DOHH2 (cell line): ENCODE results near the gene SMAD3.

Experiments
- EZH2phosphoT487 ChIP-seq: fragments of 200-600 bp; sonication (generic); IDR thresholded peaks from 2 replicates; pipeline ENCODE4 v1.6.1; 2017; ENCODE audit warnings: borderline replicate concordance, mild to moderate bottlenecking, antibody characterized with exemption, low read length, moderate library complexity, mixed read lengths
- TF ChIP-seq, protein P1 (sequence below): fragments of 200-600 bp; sonication (generic); IDR thresholded peaks from one replicate; pipeline ENCODE4 v1.5.1; 2014; ENCODE audit warnings: antibody characterized with exemption, mild to moderate bottlenecking, low read depth, low read length; ENCODE audit not compliant: poor library complexity, severe bottlenecking

GRCh38 chr15:67210555-67211168 is 145.3 kb downstream of the SMAD3 start:
- TF ChIP-seq, protein P1, sequence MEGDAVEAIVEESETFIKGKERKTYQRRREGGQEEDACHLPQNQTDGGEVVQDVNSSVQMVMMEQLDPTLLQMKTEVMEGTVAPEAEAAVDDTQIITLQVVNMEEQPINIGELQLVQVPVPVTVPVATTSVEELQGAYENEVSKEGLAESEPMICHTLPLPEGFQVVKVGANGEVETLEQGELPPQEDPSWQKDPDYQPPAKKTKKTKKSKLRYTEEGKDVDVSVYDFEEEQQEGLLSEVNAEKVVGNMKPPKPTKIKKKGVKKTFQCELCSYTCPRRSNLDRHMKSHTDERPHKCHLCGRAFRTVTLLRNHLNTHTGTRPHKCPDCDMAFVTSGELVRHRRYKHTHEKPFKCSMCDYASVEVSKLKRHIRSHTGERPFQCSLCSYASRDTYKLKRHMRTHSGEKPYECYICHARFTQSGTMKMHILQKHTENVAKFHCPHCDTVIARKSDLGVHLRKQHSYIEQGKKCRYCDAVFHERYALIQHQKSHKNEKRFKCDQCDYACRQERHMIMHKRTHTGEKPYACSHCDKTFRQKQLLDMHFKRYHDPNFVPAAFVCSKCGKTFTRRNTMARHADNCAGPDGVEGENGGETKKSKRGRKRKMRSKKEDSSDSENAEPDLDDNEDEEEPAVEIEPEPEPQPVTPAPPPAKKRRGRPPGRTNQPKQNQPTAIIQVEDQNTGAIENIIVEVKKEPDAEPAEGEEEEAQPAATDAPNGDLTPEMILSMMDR: no peak
- no peak for TF ChIP-seq EZH2phosphoT487
